ENCODE data around the gene CDH23.

CDH23 gene

DNA sequence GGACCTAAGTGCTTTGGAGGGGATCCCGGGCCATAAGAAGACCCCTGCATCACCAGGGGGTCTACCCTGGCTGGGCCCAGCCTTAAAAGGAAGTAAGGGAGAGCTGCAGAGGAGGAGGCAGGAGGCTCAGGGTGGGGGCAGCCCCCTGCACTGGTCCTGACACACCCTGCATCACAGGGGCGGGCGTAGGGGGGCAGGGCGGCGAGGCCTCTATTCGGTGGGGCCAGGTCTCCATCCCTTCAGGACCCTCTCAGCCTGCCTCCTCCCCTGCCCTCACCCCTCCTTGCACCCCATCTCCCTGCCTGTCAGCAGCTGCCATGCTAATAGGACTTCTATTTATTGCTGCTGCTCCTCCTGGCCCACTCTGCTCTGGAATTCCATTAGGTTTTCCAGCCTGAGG, 221.5 kb downstream of the CDH23 start:
- DNase-seq (ENCODE audit: low read depth) = no peak
- no peak overlapping the region for H3K4me3 ChIP-seq (ENCODE audit: low read depth, low read length)

DNA sequence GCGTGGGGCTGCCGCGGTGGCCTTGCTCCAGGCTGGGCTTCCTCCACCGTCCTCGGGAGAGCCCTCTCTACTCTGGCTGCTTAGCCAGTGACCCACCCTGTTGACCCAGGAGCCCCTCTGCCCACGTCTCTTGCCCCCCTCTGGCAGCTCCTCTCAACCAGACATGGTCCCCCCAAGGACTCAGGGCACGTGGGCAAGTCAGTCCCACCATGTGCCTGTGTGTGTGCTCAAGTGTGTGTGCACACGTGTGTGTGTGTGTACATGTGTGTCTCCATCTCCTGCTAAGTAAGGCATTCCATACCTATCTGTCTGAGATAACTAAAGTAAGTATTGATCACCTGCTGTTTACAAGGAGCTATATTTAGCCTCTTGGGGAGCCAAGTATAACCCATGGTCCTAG, 221.9 kb downstream of the CDH23 start:
- no peak overlapping the region for H3K4me3 ChIP-seq (ENCODE audit: low read depth, low read length)
- no peak for DNase-seq (ENCODE audit: low read depth)

DNA sequence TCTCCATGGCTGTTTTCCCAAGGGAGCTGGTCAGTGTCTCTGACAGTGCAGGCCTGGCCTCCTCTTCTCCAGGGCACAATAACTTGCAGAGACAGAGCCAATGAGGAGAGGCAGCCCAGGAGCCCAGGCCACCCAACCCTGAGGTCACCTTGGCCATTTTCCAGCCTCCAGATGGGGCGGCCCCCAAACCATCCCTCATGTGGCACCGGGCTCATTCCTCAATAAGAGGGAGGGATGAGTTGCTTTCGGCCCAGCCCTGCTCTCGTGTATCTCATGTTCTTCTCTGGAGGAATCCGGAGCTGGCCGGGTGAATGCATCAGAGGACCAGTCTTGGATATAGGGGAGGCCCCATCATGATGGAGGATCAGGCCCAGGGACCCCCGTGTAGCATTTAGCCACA, 223.9 kb downstream of the CDH23 start:
- H3K4me3 ChIP-seq (ENCODE audit: low read depth, low read length) = no peak overlapping the region
- no peak for DNase-seq (ENCODE audit: low read depth)

DNA sequence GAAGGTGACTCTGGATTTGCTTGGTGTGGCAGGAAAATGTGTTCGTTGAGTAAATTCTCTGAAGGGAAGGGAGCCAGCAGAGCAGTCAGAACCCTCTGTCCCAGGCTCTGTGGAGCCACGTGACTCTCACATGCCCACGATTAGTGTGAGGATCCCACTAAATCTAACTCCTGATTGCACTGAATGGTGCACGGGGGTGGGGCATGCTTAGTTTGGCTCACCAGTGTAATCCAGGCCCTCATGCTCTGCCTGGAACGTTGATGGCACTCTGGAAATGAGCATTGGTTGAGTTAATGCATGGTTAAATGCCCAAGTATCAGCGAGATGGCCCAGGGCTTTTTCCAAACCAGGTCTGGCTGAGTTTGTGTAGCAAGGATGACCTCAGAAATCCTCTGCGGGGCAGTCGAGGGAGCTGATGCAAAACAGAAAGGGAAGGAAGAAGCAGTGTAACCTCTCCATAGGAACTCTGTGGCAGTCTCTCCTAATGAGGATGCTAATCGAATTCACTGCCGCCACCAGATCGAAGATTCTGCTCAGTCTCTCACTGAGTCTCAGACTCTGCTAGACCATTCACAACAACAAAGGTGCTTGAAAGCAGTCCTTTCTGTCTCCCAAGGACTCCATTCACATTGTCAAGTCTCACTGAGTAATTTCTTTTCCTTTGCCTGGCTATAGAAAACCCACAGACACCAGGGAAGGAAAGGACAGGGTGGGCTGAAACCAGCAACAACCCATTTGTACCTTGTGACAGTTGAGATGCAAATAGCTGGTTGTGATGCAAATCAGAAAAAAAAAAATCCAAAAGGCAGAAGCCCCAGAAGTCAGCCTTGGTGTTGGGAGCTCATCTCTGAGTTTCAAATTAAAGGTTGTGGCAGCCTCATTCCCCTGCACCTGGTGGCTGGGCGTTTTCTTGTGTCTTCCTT, 224.8 kb downstream of the CDH23 start:
- DNase-seq (ENCODE audit: low read depth) = no peak
- no peak overlapping the region for H3K4me3 ChIP-seq (ENCODE audit: low read depth, low read length)

DNA sequence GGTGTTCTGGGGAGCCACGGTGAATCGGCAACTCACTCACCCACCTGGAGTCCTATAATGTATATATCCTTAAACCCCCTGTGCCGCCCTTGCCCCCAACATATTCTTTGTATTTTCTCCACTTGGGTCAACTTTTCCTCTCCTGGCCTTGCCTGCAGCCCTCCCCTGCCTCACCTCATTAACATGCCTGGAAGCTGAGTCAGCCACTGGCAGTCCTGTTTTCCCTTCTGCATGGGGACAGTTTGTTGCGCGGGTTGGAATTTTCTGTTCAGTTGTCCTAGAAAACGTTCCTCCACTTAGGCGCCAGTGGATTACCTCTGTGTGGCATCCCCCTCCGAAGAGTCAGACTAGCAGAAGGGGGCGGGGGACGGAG, 225.4 kb downstream of the CDH23 start:
- DNase-seq (ENCODE audit: low read depth) = peak; percentile 10
- H3K4me3 ChIP-seq (ENCODE audit: low read depth, low read length) = no peak overlapping the region

DNA sequence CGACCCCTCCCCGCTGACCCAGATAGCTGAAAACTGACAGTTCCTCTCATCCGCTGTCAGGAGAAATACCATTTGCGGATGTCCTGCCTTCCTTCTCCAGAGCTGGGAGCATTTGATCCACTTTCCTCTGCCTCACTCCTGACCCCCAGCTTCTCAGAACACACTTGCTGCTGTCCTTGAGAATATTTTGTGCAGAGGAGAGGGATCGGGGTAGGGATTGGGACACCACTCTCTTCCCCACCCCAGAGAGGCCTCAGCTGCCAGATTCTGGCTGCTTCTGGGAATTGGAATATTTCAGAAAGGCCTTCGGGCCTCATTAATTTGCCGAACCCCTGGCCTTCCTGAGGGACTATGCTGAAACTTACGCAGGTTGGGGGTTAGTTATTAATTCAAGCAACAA, 225.9 kb downstream of the CDH23 start:
- no peak overlapping the region for H3K4me3 ChIP-seq (ENCODE audit: low read depth, low read length)
- DNase-seq (ENCODE audit: low read depth) = no peak

DNA sequence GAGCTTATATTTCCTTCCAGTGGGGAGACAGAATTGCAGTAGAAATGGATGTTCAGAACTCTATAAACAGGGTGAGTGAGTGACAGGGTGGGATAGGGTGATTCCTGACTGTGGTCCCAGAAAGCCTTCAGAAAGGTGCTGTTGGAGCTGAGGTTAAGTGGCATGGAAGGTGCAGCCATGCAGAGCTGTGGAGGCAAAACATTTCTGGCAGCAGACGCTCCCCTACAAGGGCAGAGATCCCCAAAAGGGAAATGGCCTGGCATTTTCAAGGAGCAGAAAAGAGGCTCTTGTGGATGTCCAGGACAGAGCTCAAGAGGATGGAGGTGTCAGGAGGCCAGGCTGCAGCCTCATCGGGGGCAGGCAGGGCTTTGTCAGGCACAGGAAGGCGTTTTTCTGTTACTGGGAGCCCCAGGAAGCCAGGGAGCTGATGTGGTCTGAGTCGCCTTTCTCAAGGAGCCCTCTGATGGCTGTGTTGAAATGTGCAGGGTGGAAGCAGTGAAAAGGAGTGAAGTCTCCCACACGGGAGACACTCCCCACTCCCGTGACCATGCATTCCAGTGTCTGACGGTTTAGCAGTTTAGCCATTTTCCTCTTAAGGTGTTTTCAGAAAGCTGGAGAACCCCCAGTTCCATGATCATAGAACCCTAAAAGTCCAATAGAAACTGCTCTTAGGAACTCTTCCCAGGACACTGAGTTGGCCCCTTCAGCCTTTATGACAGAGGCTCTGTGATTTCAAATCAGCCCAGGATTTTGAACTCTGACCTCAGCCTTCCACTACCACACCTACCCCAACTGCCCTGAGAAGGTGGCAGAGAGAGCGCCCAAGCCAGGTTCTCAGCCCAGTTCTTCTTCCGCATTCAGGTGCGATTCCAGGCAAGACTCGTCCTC, 226.6 kb downstream of the CDH23 start:
- DNase-seq (ENCODE audit: low read depth) = no peak
- no peak overlapping the region for H3K4me3 ChIP-seq (ENCODE audit: low read depth, low read length)

DNA sequence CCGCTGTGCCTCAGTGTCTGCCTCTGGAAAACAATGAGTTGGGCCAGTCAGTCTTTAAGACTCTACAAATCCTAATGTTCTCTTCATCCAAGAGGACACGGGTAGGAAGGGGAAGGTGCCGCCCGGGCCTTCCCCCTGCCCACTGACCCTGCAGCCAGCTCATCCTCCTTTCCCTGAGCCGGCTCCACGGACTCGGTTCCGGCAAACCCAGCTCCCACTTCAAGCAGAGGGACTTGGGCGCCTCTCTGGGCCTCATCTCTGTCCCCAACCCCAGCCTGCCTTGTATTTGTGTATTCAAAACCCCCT, 227.2 kb downstream of the CDH23 start:
- H3K4me3 ChIP-seq (ENCODE audit: low read depth, low read length) = no peak overlapping the region
- no peak for DNase-seq (ENCODE audit: low read depth)

DNA sequence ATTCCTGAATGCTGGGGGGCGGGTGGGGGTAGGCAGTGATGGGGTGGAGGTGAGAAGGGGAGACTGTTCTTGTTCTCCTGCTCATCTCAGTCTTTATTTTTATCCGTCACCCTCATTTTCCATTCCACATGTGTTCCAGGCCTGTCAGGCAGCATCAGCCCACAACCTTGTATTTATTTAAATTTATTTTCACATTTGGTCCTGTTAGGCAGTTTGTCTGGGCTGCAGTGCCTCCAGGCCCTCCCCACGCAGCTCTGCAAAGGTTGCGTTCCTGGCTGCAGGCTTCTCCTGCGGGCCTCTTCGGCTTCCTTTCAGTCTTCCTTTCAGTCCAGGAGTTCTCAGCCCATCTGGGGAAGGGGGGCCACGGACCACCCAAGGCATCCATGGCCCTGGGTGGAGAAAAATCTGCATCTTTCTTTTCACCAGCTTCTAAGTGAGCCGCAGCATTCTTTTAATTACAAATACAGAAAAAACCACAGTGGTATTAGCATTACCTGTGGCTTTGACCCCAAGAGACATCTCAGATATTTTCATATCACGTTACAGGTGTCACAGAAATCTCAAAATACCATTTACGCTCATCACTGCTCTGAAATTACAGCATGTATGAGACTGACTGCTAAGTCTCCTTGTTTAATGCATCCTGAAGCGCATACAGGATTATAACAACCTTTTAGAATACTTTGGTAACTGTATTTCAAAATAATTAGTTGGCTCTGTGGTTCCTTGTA, 228.9 kb downstream of the CDH23 start:
- H3K4me3 ChIP-seq (ENCODE audit: low read depth, low read length) = no peak overlapping the region
- no peak for DNase-seq (ENCODE audit: low read depth)

DNA sequence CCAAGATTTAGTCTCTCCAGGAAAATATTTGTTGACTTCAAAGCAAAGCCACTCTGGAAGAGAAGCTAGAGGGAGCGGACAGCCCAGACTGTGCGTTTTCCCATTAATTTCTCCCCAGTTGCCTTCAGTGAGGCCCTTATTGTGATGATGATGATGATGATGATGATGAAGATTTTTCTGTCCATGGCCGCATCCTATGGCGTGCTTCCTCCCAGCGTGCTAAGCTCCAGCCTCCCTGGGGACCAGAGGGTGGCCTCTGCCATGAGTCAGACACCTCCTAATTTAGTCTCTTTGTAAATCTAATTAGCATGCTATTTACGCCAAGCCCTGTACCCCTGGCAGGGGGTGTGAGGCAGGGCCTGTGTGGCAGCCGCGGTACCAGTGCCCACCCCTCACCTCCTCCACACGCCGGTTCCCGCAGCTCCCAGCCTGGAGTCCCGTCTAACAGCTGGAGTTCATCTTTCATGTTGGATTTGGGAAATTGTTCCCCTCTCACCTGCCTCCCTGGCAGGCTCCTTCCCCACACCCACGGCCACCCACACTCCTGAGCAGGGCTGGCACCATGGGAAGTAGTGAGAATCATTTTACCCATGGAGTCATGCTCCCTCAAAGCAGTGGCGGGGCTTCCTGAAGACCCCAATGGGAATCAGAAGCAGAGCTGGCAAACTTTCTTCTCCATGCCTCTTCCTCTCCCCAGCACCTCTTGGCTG, 230.7 kb downstream of the CDH23 start:
- no peak for DNase-seq (ENCODE audit: low read depth)
- H3K4me3 ChIP-seq (ENCODE audit: low read depth, low read length) = no peak overlapping the region

DNA sequence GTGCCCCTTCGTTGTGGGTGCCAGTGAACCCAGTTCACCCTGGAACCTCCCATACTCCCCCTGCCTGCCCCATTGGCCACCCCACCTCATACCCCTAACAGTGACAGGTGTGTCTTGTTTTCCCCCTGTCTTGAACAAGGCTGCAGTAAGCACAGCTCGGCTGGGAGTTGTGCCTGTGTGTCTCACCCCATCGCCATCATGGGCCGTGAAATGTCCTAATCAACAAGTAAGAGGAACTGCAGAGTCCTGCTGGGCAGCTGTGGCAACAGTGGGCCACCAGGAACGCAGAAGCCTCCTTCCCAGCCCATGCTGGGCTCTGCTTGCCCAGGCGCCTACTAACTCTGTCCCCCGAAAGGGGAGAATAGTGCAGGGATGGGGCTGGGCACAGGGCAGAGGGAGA, 231.2 kb downstream of the CDH23 start:
- DNase-seq (ENCODE audit: low read depth) = no peak

DNA sequence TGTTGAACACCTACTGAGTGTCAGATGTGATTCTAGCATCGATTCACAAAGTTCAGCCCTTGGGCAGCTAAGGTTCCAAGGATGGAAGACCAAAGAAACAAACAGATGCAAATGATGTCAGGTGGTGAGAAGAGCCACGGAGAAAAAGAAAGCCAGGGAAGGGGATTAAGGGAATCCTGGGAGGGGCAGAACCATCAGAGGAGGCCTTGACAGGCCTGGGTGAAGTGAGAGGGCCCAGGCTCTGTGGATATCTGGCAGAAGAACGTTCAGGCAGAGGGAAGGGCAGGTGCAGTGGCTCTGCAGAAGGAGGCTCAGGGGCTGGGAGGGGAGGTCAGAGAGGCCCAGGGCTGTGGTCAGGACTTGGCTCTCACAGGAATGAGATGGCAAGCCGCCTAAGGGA, 232.4 kb downstream of the CDH23 start:
- no peak for DNase-seq (ENCODE audit: low read depth)
- no peak overlapping the region for H3K4me3 ChIP-seq (ENCODE audit: low read depth, low read length)

More for the DNA sequence above, 231.2 kb downstream of the CDH23 start:
- no peak overlapping the region for H3K4me3 ChIP-seq (ENCODE audit: low read depth, low read length)

DNA sequence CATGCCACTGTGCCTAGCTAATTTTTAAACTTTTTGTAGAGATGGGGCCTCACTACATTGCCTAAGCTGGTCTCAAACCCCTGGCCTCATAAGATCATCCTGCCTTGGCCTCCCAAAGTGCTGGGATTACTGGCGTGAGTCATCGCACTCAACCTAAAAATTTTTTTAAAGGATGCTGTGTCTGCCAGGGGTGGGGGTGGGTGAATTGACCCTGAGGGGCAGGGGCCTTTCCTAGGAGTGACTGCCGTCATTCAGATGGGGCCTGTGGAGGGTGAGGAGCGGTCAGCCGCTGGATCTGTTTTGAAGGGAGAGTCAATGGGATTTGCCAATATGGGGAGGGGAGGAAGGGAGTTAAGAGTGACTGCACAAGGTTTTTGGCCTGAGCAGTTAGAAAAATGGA, 233.4 kb downstream of the CDH23 start:
- H3K4me3 ChIP-seq (ENCODE audit: low read depth, low read length) = no peak overlapping the region
- DNase-seq (ENCODE audit: low read depth) = no peak

DNA sequence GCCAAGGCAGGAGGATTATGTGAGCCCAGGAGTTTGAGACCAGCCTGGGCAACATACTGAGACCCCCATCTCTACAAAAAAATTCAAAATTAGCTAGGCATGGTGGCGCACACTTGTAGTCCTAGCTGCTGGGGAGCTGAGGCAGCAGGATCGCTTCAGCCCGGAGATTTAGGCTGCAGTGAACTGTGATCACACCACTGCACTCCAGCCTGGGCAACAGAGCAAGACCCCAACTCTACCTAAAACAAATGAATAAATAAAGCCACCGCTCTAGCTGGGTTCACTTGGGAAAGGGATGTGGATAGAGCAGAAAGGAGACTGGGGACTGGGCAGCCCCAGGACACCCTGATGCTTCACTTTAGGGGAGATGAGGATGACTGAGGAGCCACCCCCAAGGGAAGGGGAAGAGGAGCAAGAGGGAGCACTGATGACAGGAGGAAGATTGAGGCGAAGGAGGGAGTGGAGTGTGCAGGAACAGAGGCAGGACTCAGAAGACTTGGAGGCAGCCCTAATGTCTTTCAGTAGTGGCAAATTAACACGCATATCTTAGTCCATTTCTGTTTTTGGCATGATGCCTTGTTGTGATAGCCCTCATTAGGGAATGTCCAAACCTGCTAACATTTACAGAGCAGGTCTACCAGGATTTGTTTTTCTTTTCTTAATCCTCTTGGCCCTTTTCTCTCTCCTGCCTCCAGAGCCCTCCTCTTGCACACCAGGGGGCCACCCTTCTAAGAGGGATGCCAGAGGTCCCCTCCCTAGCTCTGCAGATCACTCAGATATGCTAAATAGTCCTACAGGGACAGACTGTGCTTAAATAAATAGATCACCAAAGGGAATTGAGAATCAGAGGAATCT, 234.5 kb downstream of the CDH23 start:
- no peak overlapping the region for H3K4me3 ChIP-seq (ENCODE audit: low read depth, low read length)
- no peak for DNase-seq (ENCODE audit: low read depth)

DNA sequence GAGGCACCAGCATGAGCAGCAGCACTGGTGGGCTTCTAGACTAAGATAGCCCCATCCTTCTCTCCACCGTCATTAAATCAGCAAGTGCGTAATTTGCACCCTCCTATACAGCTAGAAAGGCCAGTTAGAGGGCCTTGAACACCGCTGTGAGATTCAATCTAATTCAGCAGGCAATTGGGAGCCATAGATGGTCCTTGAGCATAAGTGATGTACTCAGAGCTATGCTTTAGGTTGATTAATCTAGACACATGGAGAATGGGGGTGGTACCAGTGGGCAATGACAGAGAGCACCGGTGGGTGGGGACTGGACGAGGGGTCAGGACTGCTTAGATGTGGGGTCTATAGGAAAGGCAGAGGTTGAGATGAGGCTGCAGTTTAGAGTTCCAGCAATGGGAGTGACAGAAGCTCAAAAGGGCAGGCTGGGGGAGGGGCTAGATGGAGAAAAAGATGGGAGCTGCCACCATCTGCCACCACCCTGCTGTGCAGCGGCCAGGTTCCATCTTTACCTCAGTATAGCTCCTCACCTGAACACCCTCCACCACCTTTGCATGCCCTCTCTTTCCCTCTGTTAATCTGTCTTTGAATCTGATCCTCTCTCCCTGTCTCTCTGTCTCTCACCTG, 235.6 kb downstream of the CDH23 start:
- no peak for DNase-seq (ENCODE audit: low read depth)
- no peak overlapping the region for H3K4me3 ChIP-seq (ENCODE audit: low read depth, low read length)

DNA sequence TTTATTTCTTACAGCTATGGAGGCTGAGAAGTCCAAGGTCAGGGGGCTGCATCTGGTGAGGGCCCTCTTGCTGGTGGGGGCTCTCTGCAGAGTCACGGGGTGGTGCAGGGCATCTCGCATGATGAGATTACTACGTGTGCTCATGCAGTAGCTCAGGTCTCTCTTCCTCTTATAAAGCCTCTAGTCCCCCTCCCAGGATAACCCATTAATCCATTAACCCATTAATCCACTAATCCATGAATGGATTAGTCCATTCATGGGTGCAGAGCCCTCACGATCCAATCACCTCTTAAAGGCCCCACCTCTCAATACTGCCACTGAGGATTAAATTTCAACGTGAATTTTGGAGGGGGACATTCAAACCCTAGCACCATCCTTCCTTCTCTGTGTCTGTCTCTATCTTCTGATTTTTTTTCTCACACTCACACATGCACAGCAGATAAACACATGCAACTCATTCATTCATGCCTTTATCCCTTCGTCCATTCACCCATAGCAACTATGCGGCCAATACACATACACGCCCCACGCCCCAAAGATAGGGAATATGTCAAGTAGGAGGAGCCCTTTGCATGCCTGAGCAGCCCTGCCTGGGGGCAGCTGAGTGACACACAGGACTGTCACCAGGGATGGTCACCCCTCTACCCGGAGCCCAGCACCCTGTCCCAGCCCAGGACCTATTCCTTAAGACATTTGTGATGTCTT, 236.3 kb downstream of the CDH23 start:
- no peak for DNase-seq (ENCODE audit: low read depth)
- H3K4me3 ChIP-seq (ENCODE audit: low read depth, low read length) = no peak overlapping the region

DNA sequence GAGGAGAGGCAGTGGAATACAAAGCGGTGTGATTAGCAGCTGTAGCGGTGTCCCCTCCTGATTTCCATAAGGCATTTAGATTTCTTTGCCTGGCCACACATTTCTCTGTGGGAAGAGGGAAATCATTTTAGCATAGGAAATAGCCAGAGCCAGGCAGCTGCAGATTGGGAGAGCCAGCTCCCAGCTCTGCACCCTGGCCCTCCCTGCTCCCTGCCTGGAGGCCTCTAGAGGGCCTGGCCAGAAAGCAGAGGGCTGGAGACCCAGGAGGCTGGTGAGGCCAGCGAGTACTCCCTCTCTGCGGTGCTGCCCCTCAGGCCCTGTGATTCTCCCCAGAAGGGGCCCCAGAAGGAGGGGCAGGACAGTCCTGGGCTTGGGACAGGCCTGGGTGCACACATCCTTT, 237.2 kb downstream of the CDH23 start:
- DNase-seq (ENCODE audit: low read depth) = no peak
- no peak overlapping the region for H3K4me3 ChIP-seq (ENCODE audit: low read depth, low read length)

Data from skeletal muscle cell (primary cell).